Endothelial cell of umbilical vein (primary cell): ENCODE data around the gene ABI3.

Experiments
- EZH2 ChIP-seq: IDR thresholded peaks from 2 replicates; pipeline ENCODE4 v1.6.1; 2012; ENCODE audit warnings: borderline replicate concordance, low read depth, mild to moderate bottlenecking, moderate library complexity, low read length, inconsistent platforms; ENCODE audit not compliant: severe bottlenecking
- MYC ChIP-seq: IDR thresholded peaks from one replicate; pipeline ENCODE4 v1.6.1; 2011; ENCODE audit warnings: mild to moderate bottlenecking, low read depth, low read length
- POLR2A ChIP-seq: IDR thresholded peaks from 2 replicates; pipeline ENCODE4 v1.6.1; 2012; ENCODE audit warnings: low read depth, mild to moderate bottlenecking, control low read depth, low read length
- POLR2AphosphoS5 ChIP-seq: IDR thresholded peaks from 2 replicates; pipeline ENCODE4 v1.6.1; 2012; ENCODE audit warnings: low read depth, mild to moderate bottlenecking, control low read depth, low read length, moderate library complexity; ENCODE audit not compliant: insufficient read depth
- TF ChIP-seq, protein P1 (sequence below), 2 donors: IDR thresholded peaks; 1 replicate in 1 of 2; 2 replicates in 1 of 2; pipeline ENCODE4 v1.5.1; 2011; ENCODE audit warnings: low read length in 2 of 2, mild to moderate bottlenecking in 2 of 2, moderate library complexity in 2 of 2, control low read depth in 1 of 2, inconsistent platforms in 1 of 2, low read depth in 1 of 2; ENCODE audit not compliant: insufficient read depth in 1 of 2; ENCODE audit errors: extremely low read depth in 1 of 2

DNA sequence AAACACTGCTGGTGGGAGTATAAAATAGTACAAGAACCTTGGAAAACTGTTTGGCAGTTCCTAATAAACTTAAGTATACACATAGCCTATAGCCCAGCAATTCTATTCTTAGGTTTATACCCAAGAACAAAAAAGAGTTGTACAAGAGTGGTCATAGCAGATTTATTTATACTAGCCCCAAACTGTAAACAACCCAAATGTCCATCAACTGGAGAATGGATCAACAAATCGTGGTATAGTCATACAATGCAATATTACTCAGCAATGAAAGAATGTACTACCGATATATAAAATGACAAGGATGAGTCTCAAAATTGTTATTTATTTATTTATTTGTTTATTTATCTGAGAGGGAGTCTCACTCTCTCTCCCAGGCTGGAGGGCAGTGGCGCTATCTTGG lies 23.2 kb upstream of the ABI3 start:
- TF ChIP-seq, protein P1, sequence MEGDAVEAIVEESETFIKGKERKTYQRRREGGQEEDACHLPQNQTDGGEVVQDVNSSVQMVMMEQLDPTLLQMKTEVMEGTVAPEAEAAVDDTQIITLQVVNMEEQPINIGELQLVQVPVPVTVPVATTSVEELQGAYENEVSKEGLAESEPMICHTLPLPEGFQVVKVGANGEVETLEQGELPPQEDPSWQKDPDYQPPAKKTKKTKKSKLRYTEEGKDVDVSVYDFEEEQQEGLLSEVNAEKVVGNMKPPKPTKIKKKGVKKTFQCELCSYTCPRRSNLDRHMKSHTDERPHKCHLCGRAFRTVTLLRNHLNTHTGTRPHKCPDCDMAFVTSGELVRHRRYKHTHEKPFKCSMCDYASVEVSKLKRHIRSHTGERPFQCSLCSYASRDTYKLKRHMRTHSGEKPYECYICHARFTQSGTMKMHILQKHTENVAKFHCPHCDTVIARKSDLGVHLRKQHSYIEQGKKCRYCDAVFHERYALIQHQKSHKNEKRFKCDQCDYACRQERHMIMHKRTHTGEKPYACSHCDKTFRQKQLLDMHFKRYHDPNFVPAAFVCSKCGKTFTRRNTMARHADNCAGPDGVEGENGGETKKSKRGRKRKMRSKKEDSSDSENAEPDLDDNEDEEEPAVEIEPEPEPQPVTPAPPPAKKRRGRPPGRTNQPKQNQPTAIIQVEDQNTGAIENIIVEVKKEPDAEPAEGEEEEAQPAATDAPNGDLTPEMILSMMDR (IDR thresholded peaks at IDR 0.05; ENCODE audit: extremely low read depth in 1 of 2, insufficient read depth in 1 of 2, low read depth in 1 of 2, low read length in 2 of 2), result no peak
- TF ChIP-seq EZH2 (no peak), MYC (no peak), POLR2AphosphoS5 (no peak), POLR2A (no peak)
